ENCODE results near the gene ERICH3.
A peak's percentile ranks its signal among the peaks of the same experiment; 100 is the strongest.

ERICH3 gene, protein sequence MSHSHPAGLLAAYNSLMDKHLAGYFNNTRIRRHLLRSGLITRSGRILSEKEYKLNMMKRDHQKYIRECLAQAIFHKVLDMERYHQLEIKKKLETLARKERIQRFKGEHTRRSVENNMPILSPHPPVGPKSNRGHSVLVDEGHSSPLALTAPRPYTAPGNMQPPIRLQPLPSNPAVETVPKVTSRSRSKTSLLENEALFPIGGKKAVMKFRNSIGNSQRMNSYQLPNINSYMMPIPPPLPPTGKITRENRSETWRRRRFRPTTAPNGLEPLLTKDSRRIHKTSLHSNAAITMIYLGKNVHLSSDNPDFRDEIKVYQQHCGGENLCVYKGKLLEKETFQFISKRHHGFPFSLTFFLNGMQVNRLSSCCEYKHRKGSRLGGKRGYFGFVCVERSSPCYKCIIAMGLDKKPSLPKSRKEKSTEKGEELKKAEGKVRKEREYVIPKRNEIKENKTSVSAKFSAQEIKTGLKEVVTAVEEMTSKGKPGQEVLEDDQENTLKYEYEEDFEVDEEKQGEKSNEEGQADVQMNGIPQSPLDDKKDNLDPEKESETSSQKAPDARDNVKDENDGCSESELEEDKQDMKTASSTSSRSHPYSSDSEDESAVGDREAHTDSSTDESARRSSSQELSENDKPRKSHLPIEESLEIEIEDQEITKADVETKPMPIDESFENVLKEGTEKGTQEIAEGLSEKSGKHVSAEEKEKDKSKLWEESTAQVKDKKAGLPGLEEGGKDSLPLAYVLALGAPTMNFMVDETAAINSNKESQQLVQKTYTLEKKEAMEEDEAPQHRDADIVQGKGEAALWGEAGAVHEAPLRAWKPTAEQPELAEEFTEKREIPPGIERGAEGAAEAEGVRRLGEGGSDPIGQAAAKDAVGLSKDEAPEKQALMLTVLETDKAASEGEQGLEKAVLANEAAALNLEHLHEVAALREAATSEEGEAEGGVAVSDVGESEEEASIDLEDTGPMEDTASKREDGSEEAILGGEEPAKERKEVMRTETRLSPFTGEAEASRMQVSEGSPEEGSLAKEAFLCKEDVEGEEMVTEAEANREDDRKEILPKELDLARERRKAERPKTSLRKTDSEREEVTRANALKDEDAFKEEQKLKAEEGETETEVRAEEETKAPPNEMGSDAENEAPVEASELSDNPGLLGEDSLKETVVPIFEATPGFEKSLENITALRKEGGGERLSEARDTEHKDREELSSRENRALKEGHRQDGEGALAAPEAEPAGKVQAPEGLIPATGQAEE (N-terminal part only)

DNA sequence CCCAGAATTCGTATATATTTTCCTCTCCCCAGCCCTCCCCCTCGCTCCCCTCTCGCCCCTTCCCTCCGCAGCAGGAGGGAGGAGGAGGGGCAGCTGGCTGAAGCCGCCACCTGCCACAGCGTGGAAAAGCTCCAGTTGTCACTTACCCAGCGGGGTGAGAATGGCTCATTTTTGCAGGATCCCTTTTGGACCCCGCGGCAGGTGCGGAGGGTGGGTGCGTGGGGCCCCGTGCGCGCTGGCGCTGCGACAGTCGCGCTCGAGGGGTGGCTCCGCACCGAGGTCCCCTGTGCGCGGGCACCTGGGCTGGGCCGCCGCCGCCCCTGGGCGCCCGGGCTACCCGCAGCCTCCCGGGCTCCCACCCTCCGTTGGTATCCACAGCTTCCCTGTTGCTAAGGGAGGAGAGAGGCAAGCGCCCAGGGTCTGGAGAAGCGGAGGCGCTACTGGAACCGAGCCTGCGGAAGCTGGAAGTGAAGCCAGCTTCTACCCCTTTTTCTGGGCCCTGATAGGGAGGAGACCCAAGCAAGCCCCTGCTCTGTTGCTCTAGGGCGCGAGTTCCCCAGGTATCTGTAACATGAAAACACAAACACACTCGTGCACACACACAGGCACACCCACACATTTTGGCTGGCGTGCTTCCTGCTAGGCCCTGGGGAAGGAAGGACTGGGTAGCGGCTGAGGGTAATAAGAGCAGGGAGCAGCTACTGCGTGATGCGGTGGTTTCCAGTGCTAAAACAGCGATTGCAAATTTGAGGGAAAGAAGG, at the start of gene ERICH3:
Gene ERICH3 (minus strand): TSS at position 442 of the 761 bp plus-strand sequence. CDS start 273 bp downstream, at position 169.
- peak; percentile 57 for DNase-seq

DNA sequence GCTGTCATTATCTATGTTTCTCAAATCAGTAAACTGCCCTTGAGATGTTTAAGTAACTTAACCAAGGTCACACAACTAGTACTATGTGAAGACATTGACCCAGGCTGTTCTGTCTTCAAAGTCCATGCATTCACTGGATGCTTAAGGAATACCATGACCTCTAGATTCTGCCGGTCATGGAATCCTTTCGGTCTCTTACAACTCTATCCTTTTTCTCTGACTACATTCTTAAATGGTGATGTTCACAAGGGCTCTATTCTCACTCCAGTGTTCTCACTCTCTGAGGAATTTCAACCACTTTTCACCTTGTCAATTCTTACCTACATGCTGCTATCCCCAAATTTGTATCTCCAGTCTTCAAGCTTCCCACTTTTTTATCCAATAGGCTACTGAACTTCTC, 44.0 kb upstream of the ERICH3 start:
- DNase-seq, result no peak

DNA sequence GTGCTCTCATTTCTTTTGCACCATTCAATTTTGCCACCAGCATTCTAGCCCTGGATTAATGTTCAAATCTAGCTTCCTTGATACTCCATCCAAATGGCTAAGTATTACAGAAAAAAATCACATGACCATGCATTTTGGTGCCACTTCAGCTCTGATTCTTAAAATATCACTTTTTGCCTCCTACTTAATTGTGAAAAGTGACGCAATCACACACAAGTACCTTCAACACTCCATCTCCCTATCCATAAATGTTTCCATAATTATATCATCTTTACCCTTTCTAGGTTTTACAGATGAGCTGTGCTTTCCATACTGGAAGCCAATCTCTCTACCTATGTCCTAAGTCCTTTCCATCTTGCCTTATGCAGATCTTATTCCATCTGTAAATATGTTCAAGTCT, 43.2 kb upstream of the ERICH3 start:
- no peak for DNase-seq

DNA sequence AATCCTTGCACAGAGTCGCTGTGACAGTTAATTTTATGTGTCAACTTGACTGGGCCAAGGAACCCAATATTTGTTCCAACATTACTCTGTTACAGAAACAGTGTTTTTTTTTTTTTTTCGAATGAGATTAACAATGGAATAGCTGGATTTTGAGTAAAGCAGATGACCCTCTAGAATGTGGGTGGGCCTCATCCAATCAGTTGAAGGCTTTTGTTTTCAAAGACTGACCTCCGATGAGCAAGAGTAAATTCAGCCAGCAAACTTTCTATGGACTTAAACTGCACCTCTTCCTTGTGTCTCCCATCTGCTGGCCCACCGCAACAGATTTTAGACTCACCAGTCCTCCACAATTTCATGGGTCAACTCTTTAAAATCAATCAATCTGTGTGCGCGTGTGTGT, 42.2 kb upstream of the ERICH3 start:
- DNase-seq, result no peak

DNA sequence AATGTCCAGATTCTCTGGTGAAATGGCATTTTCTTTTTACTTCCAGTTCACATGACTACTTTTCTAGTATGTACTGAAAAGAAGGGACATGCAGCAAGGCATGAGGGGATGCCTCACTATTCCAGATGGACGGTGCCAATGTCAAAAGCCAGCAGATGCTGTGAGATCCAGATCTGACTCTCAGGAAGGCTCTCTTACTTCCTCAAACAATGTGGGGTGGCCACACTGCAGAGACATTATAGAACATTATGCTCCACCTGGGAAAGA, 41.6 kb upstream of the ERICH3 start:
- no peak for DNase-seq

DNA sequence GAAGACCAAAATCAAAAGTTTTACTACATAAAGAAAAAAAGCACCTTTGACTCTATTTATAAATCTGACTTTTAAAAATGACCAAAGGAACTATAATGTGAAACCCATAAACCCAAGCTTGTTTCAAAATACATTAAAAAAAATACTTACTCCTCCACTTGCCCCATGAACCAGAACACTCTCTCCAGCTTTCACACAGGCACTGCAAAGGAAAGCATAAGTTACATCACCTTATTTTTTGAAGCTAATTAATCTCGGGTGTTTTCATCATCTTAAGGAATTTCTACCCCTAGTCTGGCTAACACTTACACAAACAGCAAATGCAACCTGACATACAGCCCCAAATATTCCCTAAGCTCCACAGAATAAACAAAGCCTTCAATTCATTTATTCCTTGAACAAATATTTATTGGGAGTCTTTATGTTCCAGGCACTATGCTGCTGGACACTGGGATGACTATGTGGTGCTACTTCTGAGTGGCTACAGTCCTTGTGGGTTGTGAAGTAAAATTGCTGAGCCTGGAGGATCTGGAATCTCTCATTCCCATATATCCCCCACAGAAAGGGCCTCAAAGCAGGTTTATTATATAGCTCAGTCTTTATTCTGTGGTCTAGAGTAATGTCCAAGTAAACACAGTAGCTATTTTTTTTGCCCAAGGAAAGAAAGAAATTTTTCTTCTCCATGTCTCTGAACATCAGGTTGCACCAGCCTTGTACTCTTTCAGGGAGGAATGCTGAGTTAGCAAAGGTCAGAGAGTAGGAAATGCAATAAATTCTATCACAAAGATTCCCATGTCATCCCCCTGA, 41.0 kb upstream of the ERICH3 start:
- no peak for DNase-seq

DNA sequence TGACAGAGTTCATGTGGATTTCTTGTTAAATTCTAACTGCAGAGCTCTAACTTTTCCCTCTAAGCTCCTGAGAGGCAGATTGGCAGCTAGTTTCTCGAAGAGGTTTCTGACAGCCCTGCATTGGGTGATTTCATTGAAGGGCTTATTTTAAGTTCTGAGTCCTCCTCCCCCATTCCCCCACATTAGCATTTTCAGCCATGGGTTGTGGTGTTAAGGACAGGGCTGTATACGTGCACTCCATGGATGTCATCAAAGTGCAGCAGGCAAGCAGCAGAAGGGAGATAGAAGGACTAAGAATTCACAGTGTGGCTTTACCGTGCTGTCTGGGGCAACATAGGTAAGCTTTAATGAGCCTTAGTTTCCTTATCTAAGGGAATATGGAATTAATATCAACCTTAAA, 40.3 kb upstream of the ERICH3 start:
- no peak for DNase-seq

DNA sequence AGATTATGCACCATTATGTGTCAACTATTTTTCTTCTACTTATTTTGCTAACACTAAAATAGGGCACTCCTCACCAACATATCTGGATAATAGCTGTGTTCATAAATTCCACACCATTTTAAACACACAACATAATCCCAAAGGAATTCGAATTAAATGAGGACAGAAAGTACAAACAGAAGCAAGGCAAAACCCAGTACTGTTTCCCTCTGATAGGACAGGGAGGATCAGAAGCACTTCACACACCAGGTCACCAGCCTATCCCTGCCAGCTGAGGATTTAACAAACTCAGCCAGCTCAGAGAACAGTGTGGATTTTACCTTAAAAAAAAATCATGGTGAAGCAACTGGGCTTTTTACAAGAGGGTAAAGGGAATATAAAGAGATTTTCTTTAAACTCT, 39.3 kb upstream of the ERICH3 start:
- DNase-seq, result no peak

DNA sequence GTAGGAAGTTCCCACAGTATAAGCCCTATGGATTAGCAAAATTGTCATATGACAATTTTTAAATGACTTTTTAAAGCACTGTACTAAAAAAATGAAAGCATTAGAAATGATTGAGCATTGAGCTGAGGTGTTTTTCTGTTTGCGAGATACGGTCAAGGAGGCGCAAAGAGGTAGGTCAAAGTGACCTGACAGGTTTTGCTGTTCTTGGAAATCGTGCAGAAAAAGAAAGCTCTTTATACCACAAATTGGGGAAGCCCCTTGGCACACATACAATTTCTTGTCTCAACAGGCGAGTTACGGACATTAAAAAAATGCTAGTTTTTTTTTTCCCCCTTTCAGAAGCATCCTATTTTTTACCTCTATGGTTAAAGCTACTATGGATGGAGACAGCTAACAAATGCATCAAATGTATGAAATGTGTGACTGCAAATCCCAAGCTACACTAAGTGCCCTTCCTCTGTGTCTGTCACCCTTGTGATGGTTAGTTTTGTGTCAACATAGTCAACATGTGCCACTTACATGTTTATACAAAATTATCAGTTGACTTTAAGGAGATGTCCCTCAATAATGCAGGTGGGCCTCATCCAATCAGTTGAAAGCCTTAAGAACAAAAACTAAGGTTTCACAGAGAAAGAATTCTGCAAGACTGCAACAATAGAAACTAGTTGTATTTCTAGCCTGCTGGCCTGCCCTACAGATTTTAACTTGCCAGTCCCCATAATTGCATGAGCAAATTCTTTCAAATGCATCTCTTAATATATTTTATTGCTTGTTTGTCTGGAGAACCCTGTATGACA, 30.0 kb upstream of the ERICH3 start:
- no peak for DNase-seq

DNA sequence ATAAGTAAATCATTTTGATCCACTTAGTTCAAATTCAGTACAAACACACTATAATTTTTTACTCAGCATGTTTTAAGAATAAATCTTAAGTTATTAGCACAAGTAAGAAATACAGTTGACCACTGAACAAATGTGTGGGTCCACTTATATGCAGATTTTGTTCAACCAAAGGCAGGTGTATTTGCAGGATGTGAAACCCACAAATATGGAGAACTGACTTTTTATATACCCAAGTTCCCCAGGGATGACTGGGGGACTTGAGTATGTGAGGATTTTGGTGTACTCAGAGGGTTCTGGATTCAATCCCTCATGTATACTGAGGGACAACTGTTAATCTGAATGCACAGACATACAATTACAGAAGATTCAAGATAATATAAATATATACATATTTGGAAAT, 25.7 kb upstream of the ERICH3 start:
- no peak for DNase-seq

DNA sequence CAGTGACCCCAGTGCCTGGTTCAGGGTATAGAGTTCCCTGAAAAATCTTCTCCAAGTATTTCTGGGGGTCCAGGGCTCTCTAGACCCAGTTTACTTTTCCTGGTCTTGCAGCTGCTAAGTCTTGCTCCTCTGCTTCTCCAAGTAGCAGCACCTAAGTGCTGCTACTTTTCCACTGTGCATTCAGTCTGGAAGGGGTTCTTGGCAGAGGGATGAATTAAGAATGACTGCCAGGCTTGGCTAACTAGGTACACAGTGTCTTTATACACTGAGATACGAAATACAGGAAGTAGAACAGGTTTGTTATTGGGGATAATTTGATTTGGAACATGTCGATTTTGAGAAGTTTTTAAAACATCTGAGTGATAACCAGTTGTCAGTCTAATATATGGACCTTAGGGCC, 24.2 kb upstream of the ERICH3 start:
- no peak for DNase-seq

DNA sequence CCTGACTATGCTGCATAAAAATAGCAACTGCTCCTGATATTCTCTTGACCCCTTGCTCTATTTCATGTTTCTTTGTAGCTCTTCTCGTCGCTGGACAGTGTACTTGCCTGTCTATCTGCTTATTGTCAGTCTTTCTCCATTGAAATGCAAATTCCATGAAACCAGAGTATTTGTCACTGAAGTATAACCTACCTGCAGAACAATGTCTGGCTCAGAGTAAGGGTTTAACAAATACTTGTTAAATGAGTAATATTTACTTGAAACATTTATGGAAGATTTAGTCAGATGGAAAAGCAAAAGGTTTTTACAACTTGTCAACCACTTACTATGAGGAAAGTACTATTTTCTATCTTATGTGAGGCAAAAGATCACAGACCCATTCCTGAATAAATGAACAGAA, 19.9 kb upstream of the ERICH3 start:
- no peak for DNase-seq

DNA sequence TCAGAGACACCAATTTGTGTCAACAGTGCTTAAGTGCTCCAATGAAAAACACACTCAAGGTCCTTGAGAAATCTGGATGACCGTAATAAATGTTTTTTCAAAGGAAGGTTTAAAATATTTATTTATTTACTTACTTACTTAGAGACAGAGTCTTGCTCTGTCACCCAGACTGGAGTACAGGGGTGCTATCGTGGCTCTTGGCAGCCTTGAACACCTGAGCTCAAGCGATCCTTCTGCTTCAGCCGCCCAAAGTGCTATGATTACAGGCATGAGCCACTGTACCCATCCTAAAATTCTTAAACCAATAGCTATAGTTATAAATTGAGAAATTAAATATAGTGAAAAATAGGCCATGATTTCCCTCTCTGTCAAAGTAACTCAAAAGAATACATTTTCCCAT, 17.3 kb upstream of the ERICH3 start:
- DNase-seq, result peak; percentile 17

DNA sequence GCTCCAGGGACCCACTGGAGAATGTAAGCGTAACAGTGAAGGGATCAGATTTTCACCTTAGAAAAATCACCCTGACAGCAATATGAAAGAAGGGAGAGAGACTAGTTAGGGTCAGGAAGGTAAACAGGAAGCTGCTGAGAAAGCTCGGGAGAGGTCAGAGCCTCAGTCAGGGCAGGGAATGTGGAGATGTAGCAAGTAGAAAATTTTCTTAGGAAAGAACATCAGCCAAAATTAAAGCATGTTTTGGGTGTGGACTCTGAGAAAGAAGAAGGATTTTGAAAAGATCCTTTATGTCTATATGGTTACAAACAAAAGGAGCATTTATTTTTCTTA, 16.7 kb upstream of the ERICH3 start:
- DNase-seq, result no peak

DNA sequence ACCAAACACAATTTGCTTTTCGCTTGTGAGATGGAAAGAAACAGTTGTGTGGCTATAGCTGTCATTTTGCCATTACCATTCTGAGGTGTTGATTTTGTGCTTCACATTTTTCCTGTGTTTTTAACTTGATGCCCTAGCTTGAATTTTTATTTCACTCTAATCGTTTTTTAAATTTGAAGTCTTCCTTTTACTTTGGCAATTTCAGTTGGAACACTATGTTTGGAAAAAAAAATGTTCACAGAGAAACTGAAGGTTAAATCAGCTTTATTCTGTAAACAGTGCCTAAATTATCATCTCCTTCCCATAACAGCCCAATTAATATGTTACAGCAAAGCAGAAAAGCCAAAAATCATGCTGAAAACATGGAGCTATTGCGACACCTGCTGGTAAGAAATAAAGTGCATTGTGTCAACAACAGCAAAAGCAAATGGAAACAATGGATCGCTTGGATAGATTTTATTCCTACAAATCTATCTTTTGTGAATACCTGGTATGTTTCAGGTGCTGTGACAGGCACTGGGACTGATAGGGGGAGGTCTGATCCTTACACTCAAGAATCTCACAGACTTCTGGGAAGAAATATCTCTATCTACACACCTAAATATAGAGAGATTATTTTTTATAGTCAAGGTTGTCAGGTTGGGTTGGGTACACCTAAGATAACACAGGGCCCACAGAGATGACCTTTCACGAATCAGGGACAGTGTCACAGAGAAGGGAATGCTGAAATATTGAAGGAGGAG, 16.2 kb upstream of the ERICH3 start:
- DNase-seq, result peak; percentile 82

DNA sequence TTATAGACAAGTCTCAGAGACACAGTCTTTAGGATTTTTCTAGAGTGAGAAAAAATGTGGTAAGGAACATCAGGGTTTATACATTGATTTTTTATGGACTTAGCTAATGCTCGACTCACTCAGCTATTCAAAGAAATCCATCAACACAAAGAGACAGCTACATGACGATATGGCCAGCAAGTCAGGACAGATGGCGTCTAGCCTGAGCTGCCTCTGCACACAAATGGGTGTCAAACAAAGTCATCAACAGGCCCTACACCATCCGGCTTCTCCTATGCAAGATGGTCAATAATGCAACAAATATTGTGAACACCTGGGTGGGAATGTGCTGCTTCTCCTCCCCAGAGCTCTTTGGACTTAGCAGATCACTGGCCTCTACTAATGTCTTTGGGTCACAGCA, 13.3 kb upstream of the ERICH3 start:
- DNase-seq, result no peak

DNA sequence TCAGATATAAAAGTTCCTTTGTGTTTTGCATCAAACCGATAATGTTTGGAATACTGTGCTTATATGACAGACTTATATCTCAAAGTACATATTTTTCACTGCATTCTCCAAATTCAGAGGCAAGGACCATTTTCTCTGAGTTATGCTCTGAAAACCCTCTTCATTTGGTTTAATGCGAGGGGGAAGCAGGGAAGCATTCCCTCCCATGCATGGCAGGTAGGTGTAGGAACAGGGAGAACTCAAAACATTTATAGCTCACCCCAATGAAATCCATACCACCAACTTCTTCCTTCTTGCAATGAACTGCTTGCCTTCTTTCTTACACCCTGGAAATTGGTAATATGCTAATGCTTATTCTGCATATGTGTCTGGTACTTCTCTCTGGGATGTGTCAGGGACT, 10.7 kb upstream of the ERICH3 start:
- no peak for DNase-seq

DNA sequence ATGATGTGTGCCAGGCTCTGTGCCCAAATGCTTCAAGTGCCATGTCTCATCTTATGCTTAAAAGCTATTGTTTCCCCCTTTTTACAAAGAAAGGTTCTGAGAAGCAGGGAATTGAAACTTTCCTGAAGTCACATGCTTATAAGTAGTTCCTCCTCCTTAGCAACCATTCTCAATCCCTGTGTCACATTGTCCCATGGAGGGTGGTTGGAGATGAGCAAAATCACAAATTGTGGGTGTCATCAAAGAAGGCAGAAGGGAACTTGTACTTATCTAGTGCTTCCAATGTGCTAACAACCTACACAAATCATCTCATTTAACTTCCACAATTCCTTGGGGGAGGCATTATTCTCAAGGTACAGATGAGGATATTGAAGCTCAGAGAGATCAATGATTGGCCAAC, 10.1 kb upstream of the ERICH3 start:
- no peak for DNase-seq

DNA sequence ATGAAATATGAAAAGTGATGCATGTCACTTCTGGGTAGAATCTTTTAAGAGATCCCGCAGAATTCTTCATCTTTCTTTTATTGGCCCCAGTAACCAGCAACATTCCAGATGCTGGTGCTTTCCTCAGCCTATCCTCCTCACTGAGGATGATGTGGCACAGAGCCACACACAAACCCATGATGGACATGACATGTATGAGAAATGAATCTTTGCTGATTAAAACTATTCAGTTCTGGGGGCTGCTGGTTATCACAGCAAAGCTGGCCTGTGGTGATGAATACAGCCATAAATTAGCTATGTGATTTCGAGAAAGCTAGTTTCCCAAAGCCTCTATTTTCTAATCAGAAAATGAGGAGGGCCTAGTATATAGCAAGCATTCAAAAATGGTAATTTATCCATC, 8.3 kb upstream of the ERICH3 start:
- no peak for DNase-seq

DNA sequence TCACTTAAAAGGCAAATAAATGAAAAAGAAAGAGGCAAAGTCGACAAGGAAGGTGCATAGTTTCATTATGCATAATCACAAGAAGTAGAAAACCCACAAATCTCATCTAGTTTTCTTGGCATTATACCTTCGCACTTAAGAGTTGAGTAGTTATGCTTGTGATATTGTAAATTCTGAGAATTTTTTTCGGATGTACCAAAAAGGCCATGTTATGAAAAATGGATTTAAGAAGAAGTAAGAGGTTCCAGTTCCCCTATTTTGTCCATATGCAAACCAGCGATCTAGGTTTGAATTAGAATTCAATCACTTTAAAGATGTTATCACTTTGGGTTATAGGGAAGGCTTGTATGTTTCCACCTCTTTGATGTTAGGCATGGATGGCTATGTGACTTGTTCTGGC, 7.9 kb upstream of the ERICH3 start:
- DNase-seq, result no peak

DNA sequence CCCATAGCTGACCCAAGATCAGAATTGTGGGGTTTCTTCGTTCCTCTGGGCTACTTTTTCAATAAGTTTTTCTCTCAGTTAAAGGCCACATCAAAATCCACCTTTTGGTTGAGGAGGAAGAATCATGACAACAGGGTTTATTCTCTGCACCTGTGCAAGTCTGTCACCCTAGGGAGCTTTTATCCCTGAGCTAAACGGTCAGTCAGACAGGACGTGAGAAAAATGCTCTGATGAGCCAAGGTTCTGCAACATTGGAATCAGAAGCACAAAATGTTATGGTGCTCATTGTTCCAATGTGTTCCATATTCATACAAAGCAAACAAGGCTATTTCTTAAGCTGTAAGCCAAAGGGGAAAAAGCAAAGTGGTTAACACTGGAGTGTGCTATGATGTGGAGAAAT, 7.4 kb upstream of the ERICH3 start:
- peak; percentile 40 for DNase-seq

Data from NCI-H345 (cell line).